GM10266 (cell line): ENCODE measurements around the gene CD79B.

Experiments
- DNase-seq: peaks from one replicate; pipeline ENCODE4 v3.0.0; 2012; ENCODE audit errors: extremely low spot score
- CTCF ChIP-seq: IDR thresholded peaks from 2 replicates; pipeline ENCODE4 v1.5.1; 2012; ENCODE audit warnings: mild to moderate bottlenecking, low read depth; ENCODE audit not compliant: control insufficient read depth, insufficient read depth; ENCODE audit errors: missing control alignments

CD79B gene

GRCh38 chr17:63931981-63932561 lies at the start of gene CD79B:
CD79B (minus strand) TSS chr17:63932331; CDS start chr17:63932261, 70 bp downstream.
- TF ChIP-seq CTCF, result no peak
- peak; percentile 84 for DNase-seq

- no peak for TF ChIP-seq CTCF
- no peak for DNase-seq
These were observed 46.4 kb upstream of the CD79B start for GRCh38 chr17:63978272-63979200.

GRCh38 chr17:63976702-63977101 lies 44.6 kb upstream of the CD79B start:
- no peak for DNase-seq
- no peak for TF ChIP-seq CTCF

- DNase-seq, result no peak
- TF ChIP-seq CTCF, result no peak
These were observed 43.5 kb upstream of the CD79B start for GRCh38 chr17:63975541-63976092.

- no peak for TF ChIP-seq CTCF
- no peak for DNase-seq
These were observed 42.6 kb upstream of the CD79B start for GRCh38 chr17:63974594-63975192.

GRCh38 chr17:63973930-63974593 lies 41.9 kb upstream of the CD79B start:
- DNase-seq, result no peak
- TF ChIP-seq CTCF, result no peak
